Endothelial cell (in vitro differentiated cells): ENCODE measurements around the gene FAT4. TPM values are rescaled to one million over a fixed set of nuclear protein-coding genes. Genes with fewer than 3 reads are reported as not detected.

Source experiments
- DNase-seq: peaks from one replicate; pipeline ENCODE4 v3.0.0; 2021; ENCODE audit warnings: low spot score
- H3K27ac Mint-ChIP-seq: one replicate; pipeline ENCODE4 v1.8.0; 2021; ENCODE audit warnings: mixed read lengths, inconsistent platforms; ENCODE audit not compliant: unreplicated experiment
- H3K27me3 Mint-ChIP-seq: one replicate; pipeline ENCODE4 v1.8.0; 2021; ENCODE audit warnings: mild to moderate bottlenecking, moderate library complexity, mixed read lengths, inconsistent platforms; ENCODE audit not compliant: unreplicated experiment
- H3K36me3 Mint-ChIP-seq: one replicate; pipeline ENCODE4 v1.8.0; 2021; ENCODE audit warnings: mild to moderate bottlenecking, low read depth, mixed read lengths, inconsistent platforms; ENCODE audit not compliant: unreplicated experiment
- H3K4me1 Mint-ChIP-seq: one replicate; pipeline ENCODE4 v1.8.0; 2021; ENCODE audit warnings: mild to moderate bottlenecking, mixed read lengths, inconsistent platforms; ENCODE audit not compliant: unreplicated experiment
- H3K4me3 Mint-ChIP-seq: one replicate; pipeline ENCODE4 v1.8.0; 2021; ENCODE audit warnings: mild to moderate bottlenecking, mixed read lengths, inconsistent platforms; ENCODE audit not compliant: unreplicated experiment
- H3K9me3 Mint-ChIP-seq: one replicate; pipeline ENCODE4 v1.8.0; 2021; ENCODE audit warnings: mixed read lengths, inconsistent platforms; ENCODE audit not compliant: unreplicated experiment
- CTCF ChIP-seq: fragments of 200-600 bp; sonication (generic); IDR thresholded peaks from one replicate; pipeline ENCODE4 v1.5.0; 2021; ENCODE audit warnings: antibody characterized with exemption; ENCODE audit not compliant: unreplicated experiment
- total RNA-seq: library from RNA; stranded (reverse); fragmentation: NEBNext Ultra II Directional; extraction: Animal tissue kit (Norgen Biotek cat#: 25700); gene quantifications from one replicate; pipeline ENCODE4 v1.2.1, GENCODE V29; 2021; ENCODE audit not compliant: unreplicated experiment

FAT4 gene
- total RNA-seq, 1 donor from 2014 or later, result 92.8 TPM

- H3K4me3 Mint-ChIP-seq, result no peak overlapping the region
- no peak overlapping the region for H3K27ac Mint-ChIP-seq
Observed at GRCh38 chr4:125355791-125356190, 41.0 kb downstream of the FAT4 start.

DNA sequence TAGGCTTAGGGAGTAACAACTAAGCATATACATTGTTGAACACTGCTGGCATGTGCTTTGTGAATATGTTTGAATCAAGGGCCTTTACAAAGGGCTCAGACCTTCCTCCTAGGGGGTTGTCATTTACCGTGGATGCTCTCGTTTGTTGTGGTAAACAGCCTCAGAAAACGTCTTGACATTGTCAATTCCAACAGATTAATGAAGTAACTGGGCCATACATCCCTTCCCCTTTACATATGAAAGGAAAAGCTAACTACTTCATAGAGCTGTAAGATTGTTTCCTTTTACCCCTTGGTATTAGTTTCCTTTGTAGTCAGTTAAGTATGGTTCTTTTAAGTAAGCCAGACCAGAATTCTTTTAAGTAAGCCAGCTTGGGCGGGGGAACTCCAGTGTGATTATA is 42.9 kb downstream of the FAT4 start:
- Mint-ChIP-seq H3K27ac (no peak overlapping the region), H3K27me3 (no peaks in the 10 kb centered on the region), H3K4me1 (peaks cover 22% of the 10 kb centered on the region), H3K9me3 (no peaks in the 10 kb centered on the region), H3K36me3 (peaks cover 3% of the 10 kb centered on the region), H3K4me3 (no peak overlapping the region)
- no peak for TF ChIP-seq CTCF
- no peak for DNase-seq

More at GRCh38 chr4:125355791-125356190, 41.0 kb downstream of the FAT4 start:
- no peak for TF ChIP-seq CTCF
- no peaks in the 10 kb centered on the region for H3K27me3 Mint-ChIP-seq
- H3K4me1 Mint-ChIP-seq, result peaks cover 22% of the 10 kb centered on the region
- no peak for DNase-seq
- no peaks in the 10 kb centered on the region for H3K9me3 Mint-ChIP-seq
- peaks cover 3% of the 10 kb centered on the region for H3K36me3 Mint-ChIP-seq

GRCh38 chr4:125358453-125358852 is 43.7 kb downstream of the FAT4 start:
- Mint-ChIP-seq H3K27me3 (no peaks in the 10 kb centered on the region), H3K36me3 (peaks cover 3% of the 10 kb centered on the region), H3K9me3 (no peaks in the 10 kb centered on the region), H3K27ac (no peak overlapping the region), H3K4me3 (no peak overlapping the region), H3K4me1 (peaks cover 22% of the 10 kb centered on the region)
- no peak for DNase-seq
- no peak for TF ChIP-seq CTCF

- H3K27ac Mint-ChIP-seq, result no peak overlapping the region
- peaks cover 7% of the 10 kb centered on the region for H3K36me3 Mint-ChIP-seq
- peaks cover 2% of the 10 kb centered on the region for H3K27me3 Mint-ChIP-seq
- peaks cover 22% of the 10 kb centered on the region for H3K4me1 Mint-ChIP-seq
- no peak for DNase-seq
- TF ChIP-seq CTCF, result no peak
- no peaks in the 10 kb centered on the region for H3K9me3 Mint-ChIP-seq
- H3K4me3 Mint-ChIP-seq, result no peak overlapping the region
Observed at GRCh38 chr4:125359363-125359762, 44.6 kb downstream of the FAT4 start.

DNA sequence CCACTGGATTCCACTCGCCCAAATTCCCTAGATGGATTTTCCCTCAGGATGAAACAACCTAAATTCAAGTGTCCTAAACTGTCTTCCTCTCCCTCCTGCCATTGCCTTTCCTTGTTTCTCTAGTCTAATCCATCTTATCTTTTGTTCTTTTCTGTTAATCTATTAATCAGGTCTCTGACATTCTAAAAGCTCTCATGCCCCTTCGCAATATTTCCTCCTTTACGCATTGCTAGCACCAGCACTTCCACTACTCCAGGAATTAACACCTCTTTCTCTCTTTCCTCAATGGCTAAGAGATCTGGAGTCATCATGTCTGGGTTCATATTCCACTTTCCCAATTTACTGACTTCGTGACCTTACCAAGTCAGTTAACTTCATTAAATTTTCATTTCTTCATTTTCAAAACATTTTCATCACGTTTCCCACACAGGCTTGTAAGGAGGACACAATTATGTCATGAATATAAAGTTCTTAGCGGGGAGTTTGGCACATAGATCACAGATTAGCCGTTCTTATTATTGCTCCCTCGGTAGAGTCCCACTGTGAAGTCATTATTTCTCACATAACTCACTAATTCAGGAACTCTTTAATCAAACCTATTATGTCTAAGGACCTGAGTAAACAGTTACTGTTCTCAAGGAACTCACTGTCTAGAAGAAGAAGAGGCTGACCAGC is 45.3 kb downstream of the FAT4 start:
- peaks cover 2% of the 10 kb centered on the region for H3K27me3 Mint-ChIP-seq
- no peak for DNase-seq
- no peak overlapping the region for H3K4me3 Mint-ChIP-seq
- peaks cover 20% of the 10 kb centered on the region for H3K4me1 Mint-ChIP-seq
- no peaks in the 10 kb centered on the region for H3K9me3 Mint-ChIP-seq
- TF ChIP-seq CTCF, result no peak
- H3K27ac Mint-ChIP-seq, result no peak overlapping the region
- H3K36me3 Mint-ChIP-seq, result peaks cover 12% of the 10 kb centered on the region
